ENCODE measurements around the gene OR5H6.
"Not testable (repeated sequence)": the region's sequence is repeated elsewhere in the genome, so short reads cannot be mapped to it uniquely, and the experiment has no call there.

OR5H6 gene

GRCh38 chr3:98263944-98264343 lies at the start of gene OR5H6:
TSS of gene OR5H6 (plus strand) at chr3:98264244. CDS start at chr3:98264333, 89 bp downstream.
- DNase-seq (ENCODE audit: low read depth), result no peak

GRCh38 chr3:98215051-98215450 lies 49.0 kb upstream of the OR5H6 start:
- no peak for DNase-seq (ENCODE audit: low read depth)

- no peak for DNase-seq (ENCODE audit: low read depth)
Observed at GRCh38 chr3:98223907-98224672, 40.0 kb upstream of the OR5H6 start.

- no peak for DNase-seq (ENCODE audit: low read depth)
Observed at GRCh38 chr3:98232489-98232888, 31.6 kb upstream of the OR5H6 start.

- no peak for DNase-seq (ENCODE audit: low read depth)
Observed at GRCh38 chr3:98233468-98233867, 30.6 kb upstream of the OR5H6 start.

- no peak for DNase-seq (ENCODE audit: low read depth)
Observed at GRCh38 chr3:98240131-98240530, 23.9 kb upstream of the OR5H6 start.

- no peak for DNase-seq (ENCODE audit: low read depth)
Observed at GRCh38 chr3:98242155-98242554, 21.9 kb upstream of the OR5H6 start.

- no peak for DNase-seq (ENCODE audit: low read depth)
Observed at GRCh38 chr3:98243843-98244242, 20.2 kb upstream of the OR5H6 start.

- no peak for DNase-seq (ENCODE audit: low read depth)
Observed at GRCh38 chr3:98246142-98246541, 17.9 kb upstream of the OR5H6 start.

- not testable (repeated sequence) for DNase-seq (ENCODE audit: low read depth)
Observed at GRCh38 chr3:98256026-98256425, 8.0 kb upstream of the OR5H6 start.

GRCh38 chr3:98259707-98260106 lies 4.3 kb upstream of the OR5H6 start:
- DNase-seq (ENCODE audit: low read depth), result no peak

GRCh38 chr3:98262046-98262445 lies 2.0 kb upstream of the OR5H6 start:
- DNase-seq (ENCODE audit: low read depth), result no peak

GRCh38 chr3:98269846-98270245 lies 5.8 kb downstream of the OR5H6 start:
- no peak for DNase-seq (ENCODE audit: low read depth)

GRCh38 chr3:98272126-98272525 lies 8.1 kb downstream of the OR5H6 start:
- no peak for DNase-seq (ENCODE audit: low read depth)

- no peak for DNase-seq (ENCODE audit: low read depth)
Observed at GRCh38 chr3:98274914-98275313, 10.9 kb downstream of the OR5H6 start.

- DNase-seq (ENCODE audit: low read depth), result no peak
Observed at GRCh38 chr3:98282205-98282604, 18.2 kb downstream of the OR5H6 start, which contains the start of gene OR5H2. TSS of gene OR5H2 (plus strand) at chr3:98282505. CDS start at chr3:98282903, 398 bp downstream.

GRCh38 chr3:98290916-98291315 lies 26.9 kb downstream of the OR5H6 start:
- DNase-seq (ENCODE audit: low read depth), result no peak

GRCh38 chr3:98291332-98291957 lies 27.4 kb downstream of the OR5H6 start:
- no peak for DNase-seq (ENCODE audit: low read depth)
